Measurements from ENCODE around the gene AP2M1.

AP2M1 gene

DNA sequence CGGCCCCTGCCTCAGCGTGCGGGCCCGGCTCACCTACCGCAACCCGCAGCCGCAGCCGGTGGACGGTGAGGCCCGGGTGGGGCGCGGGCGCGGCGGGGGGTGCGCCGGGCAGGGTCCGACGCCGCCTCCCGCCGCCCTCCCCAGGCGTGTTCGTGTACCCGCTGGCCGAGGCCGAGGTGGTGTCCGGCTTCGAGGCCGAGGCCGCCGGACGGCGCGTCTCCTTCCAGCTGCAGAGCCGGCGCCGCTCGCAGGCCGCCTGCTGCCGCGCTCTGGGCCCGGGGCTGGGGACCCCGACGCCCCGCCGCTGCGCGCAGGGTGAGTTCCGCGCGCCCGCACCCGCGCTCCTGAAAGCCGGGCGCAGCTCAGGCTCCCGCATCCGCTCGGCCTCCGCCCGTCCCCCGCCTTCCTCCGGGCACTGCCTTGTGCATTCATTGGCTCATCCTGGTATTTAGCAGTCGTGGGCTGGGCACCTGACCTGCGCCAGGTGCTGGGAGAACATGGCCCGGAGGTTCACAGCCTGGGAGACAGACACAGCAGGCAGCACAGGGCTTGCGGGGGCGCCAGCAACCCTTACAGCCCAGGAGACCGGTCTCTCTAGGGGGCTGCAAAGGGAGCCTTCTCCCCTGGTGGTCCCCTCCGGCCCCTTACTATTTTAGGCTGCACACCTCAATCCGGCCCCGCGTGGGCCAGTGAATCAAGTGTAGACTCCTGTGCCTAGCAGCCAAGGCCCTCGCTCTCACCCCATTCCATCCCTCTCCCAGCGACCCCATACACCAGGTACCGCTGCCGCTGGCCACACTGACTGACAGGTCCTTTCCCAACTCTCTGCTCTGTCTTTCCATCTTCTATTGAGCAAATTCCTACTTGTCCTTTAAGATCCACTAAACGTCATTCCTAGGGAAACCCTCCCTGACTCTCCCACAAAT, 56.2 kb downstream of the AP2M1 start:
- H3K4me3 ChIP-seq (ENCODE audit: low read depth, low read length), result no peak overlapping the region
- TF ChIP-seq, protein P1, sequence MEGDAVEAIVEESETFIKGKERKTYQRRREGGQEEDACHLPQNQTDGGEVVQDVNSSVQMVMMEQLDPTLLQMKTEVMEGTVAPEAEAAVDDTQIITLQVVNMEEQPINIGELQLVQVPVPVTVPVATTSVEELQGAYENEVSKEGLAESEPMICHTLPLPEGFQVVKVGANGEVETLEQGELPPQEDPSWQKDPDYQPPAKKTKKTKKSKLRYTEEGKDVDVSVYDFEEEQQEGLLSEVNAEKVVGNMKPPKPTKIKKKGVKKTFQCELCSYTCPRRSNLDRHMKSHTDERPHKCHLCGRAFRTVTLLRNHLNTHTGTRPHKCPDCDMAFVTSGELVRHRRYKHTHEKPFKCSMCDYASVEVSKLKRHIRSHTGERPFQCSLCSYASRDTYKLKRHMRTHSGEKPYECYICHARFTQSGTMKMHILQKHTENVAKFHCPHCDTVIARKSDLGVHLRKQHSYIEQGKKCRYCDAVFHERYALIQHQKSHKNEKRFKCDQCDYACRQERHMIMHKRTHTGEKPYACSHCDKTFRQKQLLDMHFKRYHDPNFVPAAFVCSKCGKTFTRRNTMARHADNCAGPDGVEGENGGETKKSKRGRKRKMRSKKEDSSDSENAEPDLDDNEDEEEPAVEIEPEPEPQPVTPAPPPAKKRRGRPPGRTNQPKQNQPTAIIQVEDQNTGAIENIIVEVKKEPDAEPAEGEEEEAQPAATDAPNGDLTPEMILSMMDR (IDR thresholded peaks at IDR 0.05; ENCODE audit: control insufficient read depth, extremely low read depth, insufficient read depth), result no peak
- DNase-seq (ENCODE audit: low read depth), result no peak

DNA sequence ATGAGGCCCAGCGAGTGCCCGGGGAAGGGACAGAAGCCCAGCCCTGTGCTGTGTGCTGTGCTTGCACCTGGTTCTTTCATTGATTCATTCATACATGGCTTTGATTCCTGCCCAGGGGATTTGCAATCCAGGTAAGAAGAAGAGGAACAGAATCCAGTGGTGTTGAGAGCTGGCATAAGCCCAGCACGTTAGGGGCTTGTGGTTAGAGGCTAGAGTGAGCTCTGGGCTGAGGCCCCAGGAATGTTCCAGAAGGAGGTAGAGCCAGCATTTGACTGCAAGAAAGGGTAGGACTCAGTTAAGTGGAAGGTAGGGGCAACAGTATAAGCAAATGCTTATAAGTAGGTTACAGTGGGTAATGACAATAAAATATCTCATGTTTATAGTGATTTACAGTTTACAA, 57.0 kb downstream of the AP2M1 start:
- H3K4me3 ChIP-seq (ENCODE audit: low read depth, low read length), result no peak overlapping the region
- DNase-seq (ENCODE audit: low read depth), result no peak
- TF ChIP-seq, protein P1 (IDR thresholded peaks at IDR 0.05; ENCODE audit: control insufficient read depth, extremely low read depth, insufficient read depth), result no peak

DNA sequence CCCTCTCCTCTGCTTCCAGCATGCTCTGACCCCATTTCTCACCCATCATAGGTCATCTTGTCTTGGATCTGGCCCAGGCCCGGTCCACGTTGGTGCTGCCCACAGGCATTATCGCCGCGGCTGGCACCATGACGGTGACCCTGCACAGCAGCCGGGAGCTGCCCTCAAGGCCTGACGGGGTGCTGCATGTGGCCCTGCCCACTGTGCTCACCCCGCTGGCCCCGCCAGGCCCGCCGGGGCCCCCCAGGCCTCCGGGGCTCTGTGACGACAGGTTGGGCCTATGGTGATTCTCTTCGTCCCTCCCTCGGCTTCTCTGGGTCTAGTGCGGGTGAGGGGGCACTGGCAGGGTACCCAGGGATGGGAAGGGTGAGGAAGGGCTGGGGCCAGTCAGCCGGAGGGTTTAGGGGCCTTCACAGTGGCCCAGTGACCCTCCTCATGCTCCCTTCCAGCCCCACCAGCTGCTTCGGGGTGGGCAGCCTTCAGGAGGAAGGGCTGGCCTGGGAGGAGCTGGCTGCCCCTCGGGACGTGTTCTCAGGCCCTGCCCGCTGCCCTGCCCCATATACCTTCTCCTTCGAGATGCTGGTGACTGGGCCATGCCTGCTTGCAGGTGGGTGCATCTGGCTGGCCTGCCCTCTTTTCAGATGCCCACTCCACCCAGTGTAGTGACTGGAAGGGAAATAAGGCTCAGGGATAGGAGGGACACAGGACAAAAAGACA, 58.6 kb downstream of the AP2M1 start:
- no peak overlapping the region for H3K4me3 ChIP-seq (ENCODE audit: low read depth, low read length)
- no peak for DNase-seq (ENCODE audit: low read depth)
- TF ChIP-seq, protein P1 (IDR thresholded peaks at IDR 0.05; ENCODE audit: control insufficient read depth, extremely low read depth, insufficient read depth), result no peak
